HG02571 (cell line): ENCODE measurements around the gene IRF2BPL.

Source experiments
- ATAC-seq: cut with Tn5 transposase; IDR thresholded peaks from one replicate; pipeline ENCODE4 v1.9.1; 2021; ENCODE audit warnings: mild to moderate bottlenecking, moderate library complexity; ENCODE audit not compliant: unreplicated experiment

The IRF2BPL gene

DNA sequence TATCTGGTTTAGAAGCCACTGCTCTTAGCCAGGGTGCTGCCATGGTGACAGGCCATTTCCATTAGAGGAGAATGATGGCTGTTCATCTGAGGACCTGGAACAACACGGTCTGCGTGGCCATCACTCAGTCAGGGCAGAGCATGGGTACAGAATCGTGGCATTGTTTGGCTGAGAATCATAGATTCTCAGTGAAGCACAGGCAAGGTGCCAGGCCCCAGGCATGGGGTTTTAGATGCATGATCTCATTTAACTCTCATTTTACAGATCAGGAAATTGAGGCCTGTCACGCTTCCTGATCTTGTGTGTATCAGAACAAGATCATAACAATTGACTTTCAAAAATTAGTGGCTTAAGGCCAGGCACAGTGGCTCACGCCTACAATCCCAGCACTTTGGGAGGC, 26.8 kb upstream of the IRF2BPL start:
- no peak for ATAC-seq

DNA sequence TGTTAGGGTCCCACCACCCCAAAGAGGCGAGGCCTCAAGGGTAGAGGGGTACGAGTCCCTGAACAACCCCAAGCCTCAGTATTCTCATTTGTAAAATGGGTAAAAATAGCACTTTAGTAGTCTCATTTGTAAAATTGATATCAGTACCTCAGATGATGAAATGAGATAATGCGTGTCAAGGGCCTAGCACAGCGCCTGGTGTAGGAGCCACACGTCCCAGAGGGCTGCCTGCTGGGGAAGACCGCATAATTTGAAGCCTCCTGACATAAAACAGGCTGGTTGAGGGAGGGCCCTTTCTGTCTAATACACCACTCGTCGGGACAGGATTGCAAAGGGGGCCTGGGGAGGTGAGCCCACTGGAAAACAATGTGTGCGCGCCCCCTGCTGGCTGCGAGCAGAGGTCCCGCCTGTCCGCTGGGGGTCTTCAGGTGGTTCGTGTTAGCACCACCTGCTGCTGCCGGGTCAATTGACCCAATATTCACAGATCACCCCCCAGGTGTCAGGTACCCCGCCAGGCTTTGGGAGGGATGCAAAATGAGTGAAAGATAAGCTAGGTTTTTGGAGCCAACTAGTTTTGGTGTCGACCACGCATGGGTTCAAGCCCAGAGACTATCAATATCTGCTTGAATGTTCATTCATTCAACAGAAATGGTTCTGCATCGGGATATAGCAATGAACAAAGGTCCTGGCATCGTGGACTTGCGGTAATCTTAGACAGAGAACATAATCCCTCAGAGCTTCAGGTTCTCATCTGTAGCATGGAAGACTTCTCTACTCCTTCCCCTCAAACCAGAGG, 24.7 kb upstream of the IRF2BPL start:
- ATAC-seq = no peak

- no peak for ATAC-seq
Measured at GRCh38 chr14:77052281-77053044, 24.0 kb upstream of the IRF2BPL start.

DNA sequence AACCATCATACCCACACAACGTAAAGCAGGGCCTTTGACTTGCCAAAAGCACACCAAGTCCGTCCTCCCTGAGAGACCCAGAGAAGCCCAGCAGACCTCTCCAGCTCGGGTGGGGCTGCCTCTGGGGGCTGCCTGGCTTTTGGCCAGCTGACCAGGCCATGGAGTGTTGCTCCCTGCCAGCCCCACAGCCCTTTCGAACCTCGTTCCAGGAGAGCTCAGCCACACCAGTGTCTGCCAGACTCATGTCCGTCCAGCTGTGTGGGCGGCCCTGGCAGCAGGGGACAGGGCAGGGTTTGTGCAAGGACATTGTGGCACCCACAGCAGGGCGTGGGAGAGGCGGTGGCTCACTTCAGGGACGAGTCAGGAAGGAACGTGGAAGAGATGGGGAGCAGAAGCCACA, 22.6 kb upstream of the IRF2BPL start:
- no peak for ATAC-seq

- no peak for ATAC-seq
Measured at GRCh38 chr14:77046721-77047120, 18.2 kb upstream of the IRF2BPL start.

- ATAC-seq = no peak
Measured at GRCh38 chr14:77045238-77046162, 17.0 kb upstream of the IRF2BPL start.

GRCh38 chr14:77044783-77045237, 16.3 kb upstream of the IRF2BPL start:
- no peak for ATAC-seq

DNA sequence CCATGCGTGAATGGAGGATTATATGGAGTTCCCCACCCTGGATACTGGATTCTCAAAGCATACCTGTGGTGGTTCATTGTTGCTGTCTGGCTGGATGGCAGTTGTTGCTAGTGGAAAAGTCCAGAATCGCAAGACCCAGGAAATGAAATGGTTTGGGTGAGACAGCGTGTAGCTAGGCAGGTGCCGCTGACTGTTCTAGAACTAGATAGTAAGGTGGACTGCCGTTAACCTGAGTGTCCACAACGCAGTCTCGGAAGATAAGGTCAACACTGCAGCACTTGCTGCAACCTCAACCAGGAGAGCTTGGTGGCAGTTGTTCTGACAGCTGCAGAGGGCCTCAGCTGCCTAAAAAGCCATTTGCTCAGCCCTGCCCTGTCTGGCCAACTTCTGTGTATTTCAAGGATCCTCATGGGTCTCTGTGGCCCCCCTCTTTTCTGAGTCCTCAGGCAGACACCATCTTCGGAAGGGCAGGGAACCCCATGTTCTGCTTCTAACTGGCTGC, 15.5 kb upstream of the IRF2BPL start:
- no peak for ATAC-seq

DNA sequence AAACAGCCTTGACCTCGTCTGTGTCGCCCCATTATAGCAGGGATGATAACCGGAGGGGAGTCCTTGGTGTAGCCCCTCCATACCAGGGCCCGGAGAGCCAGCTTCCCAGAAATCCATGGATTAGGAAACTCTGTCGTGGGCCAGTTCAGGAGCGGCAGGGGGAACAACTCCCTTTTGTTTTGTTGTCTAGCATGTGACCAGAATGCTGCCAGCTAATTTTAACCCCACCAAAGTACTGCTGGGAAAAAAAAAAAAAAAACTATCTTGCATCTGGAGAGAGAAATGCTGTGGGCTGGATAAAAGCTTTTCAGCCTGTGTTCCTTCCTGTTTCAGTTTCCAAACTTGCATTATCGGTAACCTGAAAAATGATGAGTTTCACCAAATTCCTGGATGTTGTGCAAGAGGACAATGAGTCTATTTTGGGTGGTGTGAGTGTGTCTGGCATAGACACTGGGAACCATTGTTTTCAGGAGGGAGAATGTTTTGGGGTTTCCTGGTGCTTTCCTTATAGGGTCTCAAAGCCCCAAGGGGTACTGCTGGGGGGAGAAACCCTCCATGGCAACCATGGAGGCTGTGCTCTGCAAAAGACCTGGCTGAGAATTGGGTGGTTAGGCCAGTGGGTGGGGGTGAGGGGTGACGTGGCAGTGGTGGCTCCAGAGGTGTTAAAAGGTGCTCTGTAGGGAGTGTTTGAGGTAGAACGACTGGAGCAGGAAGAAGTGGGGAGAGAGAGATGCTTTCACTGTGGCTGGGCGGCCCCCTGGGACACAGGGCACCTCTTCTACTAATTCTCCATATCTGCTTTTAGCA, 14.9 kb upstream of the IRF2BPL start:
- ATAC-seq = no peak

DNA sequence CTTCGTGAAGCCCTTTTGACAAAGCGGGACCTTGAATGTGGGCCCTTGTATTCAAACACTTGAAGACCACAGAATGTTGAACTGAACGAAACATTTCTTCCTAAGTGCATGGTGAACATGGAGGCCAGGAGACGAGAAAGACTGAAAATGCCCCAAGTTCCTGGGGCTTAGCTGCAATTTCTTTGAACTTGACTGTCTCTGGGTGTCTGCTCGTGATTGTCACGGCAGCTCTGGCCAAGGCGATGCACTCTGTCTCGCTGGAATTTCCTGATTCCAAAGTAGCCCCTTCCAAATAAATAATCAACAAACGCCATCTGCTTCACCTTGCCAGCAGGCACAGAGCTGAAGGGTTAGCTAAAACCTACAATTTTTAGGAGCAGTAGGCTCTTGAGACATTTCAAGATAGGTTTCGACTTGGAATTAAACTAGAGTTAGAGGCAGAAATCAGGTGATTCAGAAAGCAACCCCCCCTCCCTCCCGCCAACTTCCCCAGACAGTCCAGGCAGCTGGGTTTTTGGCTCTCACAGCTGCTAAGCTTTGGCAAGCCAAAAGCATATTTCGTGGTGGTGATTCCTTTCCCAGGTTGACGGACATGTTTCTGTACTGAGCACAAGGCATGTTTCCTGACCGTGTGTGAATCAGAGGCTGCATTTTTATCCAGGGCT, 13.5 kb upstream of the IRF2BPL start:
- ATAC-seq = no peak

GRCh38 chr14:77040741-77041653, 12.5 kb upstream of the IRF2BPL start:
- ATAC-seq = no peak

- ATAC-seq = peak; percentile 52
Measured at GRCh38 chr14:77040059-77040740, 11.7 kb upstream of the IRF2BPL start.

GRCh38 chr14:77039285-77040058, 11.0 kb upstream of the IRF2BPL start:
- no peak for ATAC-seq

- no peak for ATAC-seq
Measured at GRCh38 chr14:77037938-77038568, 9.5 kb upstream of the IRF2BPL start.

DNA sequence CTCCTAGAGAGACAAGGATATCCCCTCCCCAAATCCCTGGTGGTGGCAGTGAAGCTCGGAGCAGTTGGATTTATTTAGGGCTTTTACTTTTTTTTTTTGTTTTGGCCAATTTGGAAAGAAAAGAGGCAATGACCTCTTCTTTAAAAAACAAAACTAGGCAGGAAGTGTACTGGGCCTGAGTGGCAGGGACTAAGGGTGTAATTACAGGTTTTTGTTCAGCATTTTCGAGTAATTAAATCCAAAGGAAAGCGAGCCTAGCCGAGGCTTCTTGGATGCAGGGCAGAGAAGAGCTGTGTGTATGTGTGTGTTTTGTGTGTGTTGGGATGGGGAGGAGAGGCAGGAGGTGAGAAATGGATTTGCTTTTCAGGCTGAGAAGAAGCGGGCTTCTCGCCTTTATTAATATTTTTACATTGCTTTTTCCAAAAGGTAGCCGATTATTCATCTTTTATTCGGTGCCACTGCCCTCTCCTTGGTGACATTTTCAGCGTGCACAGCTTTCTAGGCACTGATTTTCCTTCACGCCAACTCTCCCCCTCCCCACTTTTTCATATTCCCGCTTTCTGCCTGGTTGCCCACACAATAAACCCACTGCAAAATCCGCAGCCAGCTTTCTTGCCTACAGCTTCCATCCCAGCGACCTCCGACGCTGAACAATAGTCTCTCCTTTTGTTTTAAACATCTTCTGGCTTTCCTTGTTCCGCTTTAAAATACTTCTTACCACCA, 8.9 kb upstream of the IRF2BPL start:
- ATAC-seq = no peak
